Uterus (tissue), 2 donors: Measurements from ENCODE around the gene ZBTB46.

Source experiments
- POLR2A ChIP-seq, 2 donors: fragments of 450-650 bp; IDR thresholded peaks; one replicate each; pipeline ENCODE4 v1.6.1; 2016; ENCODE audit warnings: antibody characterized with exemption in 2 of 2, mild to moderate bottlenecking in 1 of 2, moderate library complexity in 1 of 2
- TF ChIP-seq, protein P1 (sequence below), 4 experiments: fragments of 200-600 bp in 2 of 4; fragments of 450-650 bp in 2 of 4; sonication (generic) in 2 of 4; IDR thresholded peaks; one replicate each; pipeline ENCODE4 v1.5.1; 2016 to 2019; ENCODE audit warnings: antibody characterized with exemption in 4 of 4, mild to moderate bottlenecking in 2 of 4, moderate library complexity in 1 of 4

DNA sequence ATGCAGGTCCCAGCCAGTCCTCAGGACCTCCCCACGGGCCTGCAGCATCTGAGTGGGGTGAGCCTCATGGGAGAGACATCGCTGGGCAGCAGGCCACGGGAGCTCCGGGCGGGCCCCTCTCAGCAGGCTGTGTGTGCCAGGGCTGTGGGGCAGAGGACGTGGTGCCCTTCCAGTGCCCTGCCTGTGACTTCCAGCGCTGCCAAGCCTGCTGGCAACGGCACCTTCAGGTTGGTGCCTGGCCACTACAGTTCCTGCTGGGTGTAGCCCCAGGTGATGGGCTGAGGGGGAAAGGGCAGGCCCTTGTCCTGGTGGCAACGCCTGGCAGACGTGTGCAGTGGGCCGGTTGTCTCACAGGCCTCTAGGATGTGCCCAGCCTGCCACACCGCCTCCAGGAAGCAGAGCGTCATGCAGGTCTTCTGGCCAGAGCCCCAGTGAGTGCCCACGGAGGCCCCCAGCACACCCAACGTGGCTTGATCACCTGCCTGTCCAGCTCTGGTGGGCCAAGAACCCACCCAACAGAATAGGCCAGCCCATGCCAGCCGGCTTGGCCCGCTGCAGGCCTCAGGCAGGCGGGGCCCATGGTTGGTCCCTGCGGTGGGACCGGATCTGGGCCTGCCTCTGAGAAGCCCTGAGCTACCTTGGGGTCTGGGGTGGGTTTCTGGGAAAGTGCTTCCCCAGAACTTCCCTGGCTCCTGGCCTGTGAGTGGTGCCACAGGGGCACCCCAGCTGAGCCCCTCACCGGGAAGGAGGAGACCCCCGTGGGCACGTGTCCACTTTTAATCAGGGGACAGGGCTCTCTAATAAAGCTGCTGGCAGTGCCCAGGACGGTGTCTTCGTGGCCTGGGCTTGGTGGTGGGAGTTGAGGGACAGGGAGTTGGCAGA lies 135.4 kb downstream of the ZBTB46 start:
- no peak for TF ChIP-seq POLR2A (IDR thresholded peaks at IDR 0.05)
- TF ChIP-seq, protein P1, sequence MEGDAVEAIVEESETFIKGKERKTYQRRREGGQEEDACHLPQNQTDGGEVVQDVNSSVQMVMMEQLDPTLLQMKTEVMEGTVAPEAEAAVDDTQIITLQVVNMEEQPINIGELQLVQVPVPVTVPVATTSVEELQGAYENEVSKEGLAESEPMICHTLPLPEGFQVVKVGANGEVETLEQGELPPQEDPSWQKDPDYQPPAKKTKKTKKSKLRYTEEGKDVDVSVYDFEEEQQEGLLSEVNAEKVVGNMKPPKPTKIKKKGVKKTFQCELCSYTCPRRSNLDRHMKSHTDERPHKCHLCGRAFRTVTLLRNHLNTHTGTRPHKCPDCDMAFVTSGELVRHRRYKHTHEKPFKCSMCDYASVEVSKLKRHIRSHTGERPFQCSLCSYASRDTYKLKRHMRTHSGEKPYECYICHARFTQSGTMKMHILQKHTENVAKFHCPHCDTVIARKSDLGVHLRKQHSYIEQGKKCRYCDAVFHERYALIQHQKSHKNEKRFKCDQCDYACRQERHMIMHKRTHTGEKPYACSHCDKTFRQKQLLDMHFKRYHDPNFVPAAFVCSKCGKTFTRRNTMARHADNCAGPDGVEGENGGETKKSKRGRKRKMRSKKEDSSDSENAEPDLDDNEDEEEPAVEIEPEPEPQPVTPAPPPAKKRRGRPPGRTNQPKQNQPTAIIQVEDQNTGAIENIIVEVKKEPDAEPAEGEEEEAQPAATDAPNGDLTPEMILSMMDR (IDR thresholded peaks at IDR 0.05): no peak
